KMS-11 (cell line): ENCODE measurements around the gene FBRS.
"Not testable (repeated sequence)": the region's sequence is repeated elsewhere in the genome, so short reads cannot be mapped to it uniquely, and the experiment has no call there.

Experiments
- H2AFZ ChIP-seq: fragments of 200-600 bp; sonication (generic); 2 replicates; pipeline ENCODE4 v1.6.1; 2016; ENCODE audit warnings: antibody characterized with exemption, mixed run types, low read depth
- H3K27ac ChIP-seq: fragments of 200-600 bp; sonication (generic); 2 replicates; pipeline ENCODE4 v1.6.1; 2016; ENCODE audit warnings: mild to moderate bottlenecking, mixed run types
- H3K27me3 ChIP-seq: fragments of 200-600 bp; sonication (generic); 2 replicates; pipeline ENCODE4 v1.6.1; 2017; ENCODE audit warnings: mild to moderate bottlenecking, low read depth, mixed run types, moderate library complexity; ENCODE audit not compliant: insufficient read depth
- H3K36me3 ChIP-seq: fragments of 200-600 bp; sonication (generic); 2 replicates; pipeline ENCODE4 v1.6.1; 2017; ENCODE audit warnings: mild to moderate bottlenecking, mixed run types; ENCODE audit not compliant: insufficient read depth
- H3K4me1 ChIP-seq: fragments of 200-600 bp; sonication (generic); 2 replicates; pipeline ENCODE4 v1.6.1; 2016; ENCODE audit warnings: mild to moderate bottlenecking, low read depth, mixed run types; ENCODE audit not compliant: poor library complexity, severe bottlenecking
- H3K4me2 ChIP-seq: fragments of 200-600 bp; sonication (generic); 2 replicates; pipeline ENCODE4 v1.7.0; 2016; ENCODE audit warnings: mild to moderate bottlenecking, mixed run types
- H3K4me3 ChIP-seq: fragments of 200-600 bp; sonication (generic); IDR thresholded peaks from 2 replicates; pipeline ENCODE4 v1.6.1; 2017; ENCODE audit warnings: low read depth, low read length, mixed read lengths; ENCODE audit not compliant: insufficient read depth
- H3K79me2 ChIP-seq: fragments of 200-600 bp; sonication (generic); 2 replicates; pipeline ENCODE4 v1.6.1; 2016; ENCODE audit warnings: low read depth, mixed run types; ENCODE audit not compliant: insufficient read depth
- H3K9ac ChIP-seq: fragments of 200-600 bp; sonication (generic); 2 replicates; pipeline ENCODE4 v1.6.1; 2016; ENCODE audit warnings: mild to moderate bottlenecking, mixed run types
- H4K20me1 ChIP-seq: fragments of 200-600 bp; sonication (generic); 2 replicates; pipeline ENCODE4 v1.6.1; 2016; ENCODE audit warnings: mild to moderate bottlenecking, mixed run types; ENCODE audit not compliant: insufficient read depth
- TF ChIP-seq, protein P1 (sequence below): fragments of 200-600 bp; sonication (generic); conservative IDR thresholded peaks from 2 replicates; pipeline ENCODE4 v1.6.1; 2017; ENCODE audit warnings: low read depth, mild to moderate bottlenecking, antibody characterized with exemption, low read length, moderate library complexity, mixed read lengths

Gene FBRS

GRCh38 chr16:30698816-30699614 lies 40.8 kb downstream of the FBRS start, which contains the start of gene SRCAP:
Gene SRCAP, plus strand, starts transcription at chr16:30699171. Its CDS starts 1,654 bp downstream, at chr16:30700825.
- Histone ChIP-seq H3K9ac (peak within 1 kb of the TSS; percentile 99), H3K4me3 (no peak within 1 kb of the TSS), H3K27ac (peak within 1 kb of the TSS; percentile 96), H2AFZ (peak within 1 kb of the TSS; percentile 78), H4K20me1 (no peaks in the 10 kb centered on the region), H3K4me1 (peaks cover 15% of the 10 kb centered on the region), H3K4me2 (peak within 1 kb of the TSS; percentile 83), H3K36me3 (peaks cover 23% of the 10 kb centered on the region; the same call in 1 of the 2 replicates), H3K27me3 (no peaks in the 10 kb centered on the region), H3K79me2 (peaks cover 40% of the 10 kb centered on the region)
- TF ChIP-seq, protein P1, sequence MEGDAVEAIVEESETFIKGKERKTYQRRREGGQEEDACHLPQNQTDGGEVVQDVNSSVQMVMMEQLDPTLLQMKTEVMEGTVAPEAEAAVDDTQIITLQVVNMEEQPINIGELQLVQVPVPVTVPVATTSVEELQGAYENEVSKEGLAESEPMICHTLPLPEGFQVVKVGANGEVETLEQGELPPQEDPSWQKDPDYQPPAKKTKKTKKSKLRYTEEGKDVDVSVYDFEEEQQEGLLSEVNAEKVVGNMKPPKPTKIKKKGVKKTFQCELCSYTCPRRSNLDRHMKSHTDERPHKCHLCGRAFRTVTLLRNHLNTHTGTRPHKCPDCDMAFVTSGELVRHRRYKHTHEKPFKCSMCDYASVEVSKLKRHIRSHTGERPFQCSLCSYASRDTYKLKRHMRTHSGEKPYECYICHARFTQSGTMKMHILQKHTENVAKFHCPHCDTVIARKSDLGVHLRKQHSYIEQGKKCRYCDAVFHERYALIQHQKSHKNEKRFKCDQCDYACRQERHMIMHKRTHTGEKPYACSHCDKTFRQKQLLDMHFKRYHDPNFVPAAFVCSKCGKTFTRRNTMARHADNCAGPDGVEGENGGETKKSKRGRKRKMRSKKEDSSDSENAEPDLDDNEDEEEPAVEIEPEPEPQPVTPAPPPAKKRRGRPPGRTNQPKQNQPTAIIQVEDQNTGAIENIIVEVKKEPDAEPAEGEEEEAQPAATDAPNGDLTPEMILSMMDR = no peak

DNA sequence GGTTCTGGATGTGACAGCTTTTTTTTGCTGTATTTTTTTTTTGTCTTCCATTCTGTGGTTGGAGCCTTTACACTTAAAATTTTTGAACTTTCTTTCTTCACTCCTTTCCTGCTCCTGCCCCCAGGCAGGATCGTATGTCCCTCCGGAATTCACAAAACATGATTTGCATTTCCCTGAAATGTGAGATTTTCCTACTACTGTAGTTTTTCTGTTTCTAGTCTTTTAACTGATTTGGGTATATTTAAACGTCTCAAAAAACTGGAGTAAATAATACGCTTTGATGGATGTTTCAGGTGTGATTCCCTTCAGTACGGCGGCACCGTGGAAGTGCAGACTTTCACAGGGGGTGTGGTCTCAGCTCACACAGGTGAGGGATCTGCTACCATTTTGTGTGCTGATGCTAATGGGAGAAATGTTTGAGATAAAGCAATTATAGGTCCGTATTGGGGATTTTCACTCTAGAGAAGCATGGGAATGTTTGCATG lies 41.4 kb downstream of the FBRS start:
- Histone ChIP-seq H3K27me3 (no peaks in the 10 kb centered on the region), H3K9ac (peak overlapping the region; percentile 99; the same call in 1 of the 2 replicates), H3K4me3 (no peak overlapping the region), H3K4me1 (peaks cover 15% of the 10 kb centered on the region), H3K4me2 (peak overlapping the region; percentile 83), H4K20me1 (no peaks in the 10 kb centered on the region), H3K79me2 (peaks cover 40% of the 10 kb centered on the region), H3K27ac (peak overlapping the region; percentile 96; the same call in 1 of the 2 replicates), H3K36me3 (peaks cover 28% of the 10 kb centered on the region; the same call in 1 of the 2 replicates), H2AFZ (no peak overlapping the region)
- TF ChIP-seq, protein P1 = no peak

DNA sequence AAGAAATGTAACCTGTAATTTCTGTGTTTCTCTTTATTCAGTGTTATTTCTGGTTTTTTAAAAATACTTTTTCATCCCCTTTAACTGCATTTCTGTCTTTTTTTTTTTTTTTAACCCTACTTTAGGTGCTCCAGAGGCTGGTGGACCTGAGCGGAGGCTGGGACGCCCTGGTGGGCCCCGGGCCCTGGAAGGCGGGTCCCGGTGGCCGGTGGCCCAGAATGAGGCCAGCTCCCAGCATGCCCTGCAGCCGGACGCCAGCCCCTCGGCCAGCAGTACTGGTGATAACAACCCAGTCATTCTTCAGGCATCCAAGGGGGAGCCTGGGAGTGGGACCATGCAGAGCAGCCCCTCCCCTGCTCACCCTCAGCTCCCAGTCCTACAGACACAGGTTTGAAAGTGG lies 42.3 kb downstream of the FBRS start:
- Histone ChIP-seq H4K20me1 (no peaks in the 10 kb centered on the region), H2AFZ (no peak overlapping the region), H3K9ac (no peak overlapping the region), H3K4me1 (peaks cover 15% of the 10 kb centered on the region), H3K79me2 (peaks cover 40% of the 10 kb centered on the region), H3K27me3 (no peaks in the 10 kb centered on the region), H3K36me3 (peaks cover 34% of the 10 kb centered on the region; the same call in 1 of the 2 replicates), H3K27ac (no peak overlapping the region), H3K4me2 (peak overlapping the region; percentile 83), H3K4me3 (no peak overlapping the region)
- TF ChIP-seq, protein P1 = no peak

- Histone ChIP-seq H3K4me1 (peaks cover 15% of the 10 kb centered on the region), H3K4me3 (no peak overlapping the region), H3K9ac (no peak overlapping the region), H3K27me3 (no peaks in the 10 kb centered on the region), H3K4me2 (no peak overlapping the region; the same call in 1 of the 2 replicates), H4K20me1 (no peaks in the 10 kb centered on the region), H2AFZ (no peak overlapping the region), H3K36me3 (peaks cover 37% of the 10 kb centered on the region; the same call in 1 of the 2 replicates), H3K27ac (no peak overlapping the region), H3K79me2 (peaks cover 40% of the 10 kb centered on the region)
- TF ChIP-seq, protein P1 = no peak
These were observed 42.7 kb downstream of the FBRS start for GRCh38 chr16:30700971-30701370.

GRCh38 chr16:30703071-30703470 lies 44.8 kb downstream of the FBRS start:
- H2AFZ ChIP-seq, H3K4me3 ChIP-seq, H3K27me3 ChIP-seq, H3K9ac ChIP-seq, H3K4me1 ChIP-seq, H3K4me2 ChIP-seq, H3K27ac ChIP-seq, H4K20me1 ChIP-seq: not testable (repeated sequence)
- Histone ChIP-seq H3K79me2 (peaks cover 48% of the 10 kb centered on the region), H3K36me3 (peaks cover 49% of the 10 kb centered on the region; the same call in 1 of the 2 replicates)
